Panc1 (cell line): ENCODE results near the gene COL6A3. TPM values are rescaled to one million over a fixed set of nuclear protein-coding genes. Genes with fewer than 3 reads are reported as not detected.

Experiments used
- ATAC-seq: fragments of 200-7000 bp; cut with Tn5 transposase; 2 replicates; pipeline ENCODE4 v1.9.1; 2020; ENCODE audit warnings: mild to moderate bottlenecking, moderate library complexity
- BruUV-seq: library from RNA; stranded (reverse); fragments of 400-500 nt; replicated peaks from 2 replicates; lab custom pipeline; 2021; lab: Mats Ljungman, UMichigan
- CTCF ChIA-PET: fragments of 300-600 bp; sonication (Branson Sonifier 250); formaldehyde crosslinking; loops from one replicate; lab custom pipeline; 2022; ENCODE audit warnings: antibody characterized with exemption; lab: Charles Lee
- POLR2A ChIA-PET: fragments of 300-600 bp; sonication (Branson Sonifier 250); formaldehyde crosslinking; loops from one replicate; lab custom pipeline; 2022; ENCODE audit warnings: antibody characterized with exemption; lab: Charles Lee
- DNase-seq: peaks from one replicate; pipeline ENCODE4 v3.0.0-alpha.2; 2010; ENCODE audit warnings: low read depth, low spot score
- H3K27ac ChIP-seq: 2 replicates; pipeline ENCODE4 v1.5.1; 2011; ENCODE audit warnings: mild to moderate bottlenecking, low read length, inconsistent platforms
- H3K27me3 ChIP-seq: fragments of 200-500 bp; sonication (Bioruptor generic); 2 replicates; pipeline ENCODE4 v1.6.0; 2014; ENCODE audit warnings: low read length, inconsistent platforms; ENCODE audit not compliant: control insufficient read depth, insufficient read depth
- H3K36me3 ChIP-seq: fragments of 200-500 bp; sonication (Bioruptor generic); 2 replicates; pipeline ENCODE4 v1.5.1; 2014; ENCODE audit warnings: inconsistent platforms, mild to moderate bottlenecking, low read length, moderate library complexity; ENCODE audit not compliant: control insufficient read depth, insufficient read depth
- H3K4me1 ChIP-seq: 2 replicates; pipeline ENCODE4 v1.5.1; 2011; ENCODE audit warnings: inconsistent platforms, mild to moderate bottlenecking, low read length, moderate library complexity; ENCODE audit not compliant: control insufficient read depth, insufficient read depth
- H3K4me3 ChIP-seq, 2 experiments: 2 replicates each; pipeline ENCODE4 v1.5.1; 2011 to 2012; ENCODE audit warnings: low read depth in 2 of 2, low read length in 2 of 2, mild to moderate bottlenecking in 2 of 2, inconsistent platforms in 1 of 2, moderate library complexity in 1 of 2
- H3K9me3 ChIP-seq: fragments of 200-500 bp; sonication (Bioruptor generic); 2 replicates; pipeline ENCODE4 v1.5.1; 2014; ENCODE audit warnings: low read depth, mild to moderate bottlenecking, inconsistent platforms, low read length, moderate library complexity; ENCODE audit not compliant: control insufficient read depth, insufficient read depth
- CTCF ChIP-seq: fragments of 450-650 bp; IDR thresholded peaks from 2 replicates; pipeline ENCODE4 v1.5.1; 2017; ENCODE audit warnings: mild to moderate bottlenecking
- POLR2AphosphoS5 ChIP-seq: IDR thresholded peaks from 2 replicates; pipeline ENCODE4 v1.6.1; 2012; ENCODE audit warnings: mild to moderate bottlenecking, low read depth, low read length, moderate library complexity
- REST ChIP-seq, 2 experiments: IDR thresholded peaks; 2 replicates each; pipeline ENCODE4 v1.6.1; 2011 to 2012; ENCODE audit warnings: low read depth in 2 of 2, control low read depth in 1 of 2, low read length in 1 of 2, mild to moderate bottlenecking in 1 of 2, moderate library complexity in 1 of 2; ENCODE audit not compliant: insufficient read depth in 1 of 2
- SIN3A ChIP-seq: IDR thresholded peaks from 2 replicates; pipeline ENCODE4 v1.6.1; 2012; ENCODE audit warnings: low read depth, mild to moderate bottlenecking, low read length, moderate library complexity, borderline replicate concordance; ENCODE audit not compliant: insufficient read depth
- TCF7L2 ChIP-seq: IDR thresholded peaks from 2 replicates; pipeline ENCODE4 v1.6.1; 2011; ENCODE audit warnings: mild to moderate bottlenecking, low read depth, low read length, inconsistent platforms
- in situ Hi-C: cut with HindIII; loops from 2 replicates; pipeline ENCODE4 v1.10.0; 2016; ENCODE audit warnings: low sequenced_read_pairs, low pct_unique_long_range_greater_than_20kb
- intact Hi-C: fragments of 100-400 bp; cut with micrococcal nuclease; formaldehyde crosslinking; loops from one replicate; pipeline ENCODE4 v1.10.0; 2022; ENCODE audit not compliant: unreplicated experiment
- total RNA-seq: library from RNA; stranded (reverse); gene quantifications from one replicate; pipeline ENCODE4 v1.2.1, GENCODE V29; 2021; ENCODE audit not compliant: unreplicated experiment

Gene COL6A3
- total RNA-seq, 1 experiment from 2014 or later = 0.69 TPM

- ChIA-PET CTCF (interaction anchor here (0.6 kb wide), 1 partner anchor 112 kb away, joined by 15 read pairs; no protein-coding TSS in a partner anchor), POLR2A (no interaction called here)
- Histone ChIP-seq H3K27ac (peak overlapping the region; percentile 67), H3K36me3 (no peaks in the 10 kb centered on the region), H3K4me1 (peaks cover 6% of the 10 kb centered on the region; the same call in 1 of the 2 replicates), H3K4me3 (no peak overlapping the region), H3K27me3 (no peaks in the 10 kb centered on the region), H3K9me3 (no peaks in the 10 kb centered on the region)
- no peak for DNase-seq
- ATAC-seq = peak; percentile 60
- BruUV-seq = no TSS peak
- TF ChIP-seq SIN3A = no peak
- TF ChIP-seq CTCF = no peak
- TF ChIP-seq POLR2AphosphoS5 = no peak
- peak; percentile 81 for TF ChIP-seq TCF7L2
- no peak for TF ChIP-seq REST (IDR thresholded peaks at IDR 0.05; ENCODE audit: insufficient read depth in 1 of 2, low read depth in 2 of 2, low read length in 1 of 2)
- in situ Hi-C loops (no loop called here), intact Hi-C loops (no loop called here)
These were observed 116.4 kb downstream of the COL6A3 start for GRCh38 chr2:237297421-237298150.

GRCh38 chr2:237296756-237297155, 117.2 kb downstream of the COL6A3 start:
- in situ Hi-C loops (no loop called here), intact Hi-C loops (no loop called here)
- Histone ChIP-seq H3K27ac (peak overlapping the region; percentile 67), H3K27me3 (no peaks in the 10 kb centered on the region), H3K4me1 (peaks cover 11% of the 10 kb centered on the region), H3K36me3 (no peaks in the 10 kb centered on the region), H3K4me3 (no peak overlapping the region), H3K9me3 (no peaks in the 10 kb centered on the region)
- CTCF ChIA-PET = interaction anchor here (0.6 kb wide), 1 partner anchor 113 kb away, joined by 15 read pairs; no protein-coding TSS in a partner anchor
- no peak for DNase-seq
- POLR2A ChIA-PET = no interaction called here
- no peak for TF ChIP-seq POLR2AphosphoS5
- TF ChIP-seq CTCF = no peak
- no peak for TF ChIP-seq SIN3A
- no peak for TF ChIP-seq REST (IDR thresholded peaks at IDR 0.05; ENCODE audit: insufficient read depth in 1 of 2, low read depth in 2 of 2, low read length in 1 of 2)
- no peak for TF ChIP-seq TCF7L2
- no peak for ATAC-seq
- BruUV-seq = no TSS peak
